BJ (cell line): ENCODE measurements around the gene NEK8. TPM values are rescaled to one million over a fixed set of nuclear protein-coding genes. Genes with fewer than 3 reads are reported as not detected.

ENCODE experiments used
- CTCF ChIA-PET: fragments of 350-600 bp; formaldehyde crosslinking; extraction: SDS; loops from one replicate; lab custom pipeline; 2021; ENCODE audit warnings: antibody characterized with exemption, inconsistent platforms; lab: Yijun Ruan, JAX
- POLR2A ChIA-PET: fragments of 300-600 bp; sonication (Branson Sonifier 250); formaldehyde crosslinking; extraction: SDS; loops from one replicate; lab custom pipeline; 2021; ENCODE audit warnings: antibody characterized with exemption; lab: Charles Lee
- DNase-seq: peaks from one replicate; pipeline ENCODE4 v3.0.0-alpha.2; 2011; ENCODE audit warnings: low read depth
- H3K27me3 ChIP-seq: 2 replicates; pipeline ENCODE4 v1.6.0; 2011; ENCODE audit warnings: low read length; ENCODE audit not compliant: control insufficient read depth, insufficient read depth
- H3K36me3 ChIP-seq: 2 replicates; pipeline ENCODE4 v1.5.1; 2011; ENCODE audit warnings: low read length; ENCODE audit not compliant: control insufficient read depth, insufficient read depth
- H3K4me3 ChIP-seq: 2 replicates; pipeline ENCODE4 v1.5.1; 2011; ENCODE audit warnings: low read depth, mild to moderate bottlenecking, control low read depth, low read length
- CTCF ChIP-seq: IDR thresholded peaks from 2 replicates; pipeline ENCODE4 v1.5.1; 2011; ENCODE audit warnings: low read depth, mild to moderate bottlenecking, control low read depth, inconsistent platforms, low read length, moderate library complexity; ENCODE audit not compliant: insufficient read depth
- polyA plus RNA-seq: library from polyadenylated mRNA; depleted of rRNA; stranded (reverse); fragments of >200 nt; gene quantifications from 2 replicates; pipeline ENCODE4 v1.2.3, GENCODE V29; 2011

NEK8 gene
- polyA plus RNA-seq, 1 experiment: 5.3 TPM

- TF ChIP-seq CTCF: no peak
- ChIA-PET CTCF (interaction anchor here (0.8 to 1.9 kb wide), 2 partner anchors 25 to 26 kb away, joined by 3 to 5 read pairs; no protein-coding TSS in a partner anchor), POLR2A (no interaction called here)
- no peak overlapping the region for H3K4me3 ChIP-seq
- peaks cover 53% of the 10 kb centered on the region for H3K36me3 ChIP-seq
- no peaks in the 10 kb centered on the region for H3K27me3 ChIP-seq
- no peak for DNase-seq
Observed at GRCh38 chr17:28700830-28701492, 27.6 kb upstream of the NEK8 start.

DNA sequence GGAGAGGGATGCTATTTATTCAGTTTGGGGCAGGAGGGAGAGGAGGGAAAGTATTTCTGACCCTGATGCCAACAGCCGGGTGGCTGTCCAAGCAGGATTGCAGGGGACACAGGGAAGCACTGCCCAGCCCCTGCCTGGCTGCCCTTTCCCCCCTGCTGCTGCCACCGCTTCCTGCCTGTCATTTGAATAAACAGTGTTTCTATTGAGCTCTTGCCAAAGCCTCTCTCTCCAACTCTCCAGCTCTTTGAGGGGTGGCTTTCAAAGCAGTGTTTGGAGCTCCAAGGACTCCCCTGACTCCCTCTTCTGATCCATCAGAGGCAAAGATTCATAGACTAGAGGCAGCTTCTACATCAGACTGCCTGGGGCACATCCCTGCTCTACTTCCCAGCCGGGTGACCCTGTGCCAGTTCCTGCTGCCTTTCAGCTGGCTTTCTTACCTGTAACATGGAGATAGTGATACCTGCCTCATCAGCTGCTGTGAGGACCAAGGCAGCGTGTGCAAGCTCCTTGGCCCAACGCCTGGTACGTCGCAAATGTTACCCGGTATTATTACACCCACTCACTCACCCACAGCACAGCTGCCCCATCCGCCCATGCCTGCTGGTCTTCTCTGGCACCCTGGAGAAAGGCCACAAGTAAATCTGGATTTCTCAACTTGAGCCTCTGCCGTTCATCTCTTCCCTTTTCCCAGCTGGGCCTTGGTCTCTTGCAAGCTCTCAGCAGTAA, 26.4 kb upstream of the NEK8 start:
- Histone ChIP-seq H3K36me3 (peaks cover 47% of the 10 kb centered on the region), H3K27me3 (no peaks in the 10 kb centered on the region), H3K4me3 (no peak overlapping the region)
- ChIA-PET CTCF (interaction anchor here (1.1 to 1.9 kb wide), 2 partner anchors 9 to 25 kb away, joined by 4 to 5 read pairs; partner anchors contain the start of gene PROCA1), POLR2A (no interaction called here)
- DNase-seq: no peak
- no peak for TF ChIP-seq CTCF

DNA sequence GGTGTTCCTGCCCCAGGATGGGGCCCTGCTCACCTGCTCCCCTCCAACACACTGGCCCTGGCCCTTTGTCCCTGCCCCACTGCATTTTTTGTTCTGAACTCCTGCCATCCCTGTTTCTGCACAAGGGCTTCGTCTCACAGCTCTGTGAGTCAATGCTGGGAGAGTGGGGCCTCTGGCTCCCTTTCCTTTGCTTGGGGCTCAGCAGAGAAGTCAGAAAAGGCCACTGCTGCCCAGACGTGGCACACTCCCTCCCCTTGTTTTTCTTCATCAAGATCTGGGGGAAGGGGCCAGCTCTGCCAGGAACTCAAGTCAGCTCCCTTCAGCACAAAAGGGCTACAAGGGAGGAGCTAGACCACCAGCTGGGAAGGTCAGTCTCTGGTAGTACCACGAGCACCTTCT, 25.8 kb upstream of the NEK8 start:
- H3K4me3 ChIP-seq: no peak overlapping the region
- peaks cover 41% of the 10 kb centered on the region for H3K36me3 ChIP-seq
- TF ChIP-seq CTCF: no peak
- no peaks in the 10 kb centered on the region for H3K27me3 ChIP-seq
- no peak for DNase-seq
- POLR2A ChIA-PET: no interaction called here
- CTCF ChIA-PET: interaction anchor here (1.1 to 1.9 kb wide), 2 partner anchors 9 to 24 kb away, joined by 4 to 5 read pairs; partner anchors contain the start of gene PROCA1

- DNase-seq: no peak
- TF ChIP-seq CTCF: no peak
- no peak overlapping the region for H3K4me3 ChIP-seq
- H3K27me3 ChIP-seq: no peaks in the 10 kb centered on the region
- peaks cover 34% of the 10 kb centered on the region for H3K36me3 ChIP-seq
- ChIA-PET CTCF (no interaction called here), POLR2A (no interaction called here)
Observed at GRCh38 chr17:28703552-28704218, 24.9 kb upstream of the NEK8 start.
